Bronchial epithelial cell (primary cell): ENCODE results near the gene ZBP1. TPM values are rescaled to one million over a fixed set of nuclear protein-coding genes. Genes with fewer than 3 reads are reported as not detected.

Experiments
- DNase-seq: peaks from one replicate; pipeline ENCODE4 v3.0.0-alpha.2; 2010; ENCODE audit warnings: low read depth
- FAIRE-seq: peaks from 2 replicates; lab custom pipeline; 2011; peaks lifted over from hg19 to GRCh38; lab: Jason Lieb, UNC
- H3K27me3 ChIP-seq: 2 replicates; pipeline ENCODE4 v1.5.1; 2011; ENCODE audit warnings: low read length; ENCODE audit not compliant: control insufficient read depth, insufficient read depth
- H3K36me3 ChIP-seq: 2 replicates; pipeline ENCODE4 v1.5.1; 2011; ENCODE audit warnings: low read length; ENCODE audit not compliant: control insufficient read depth, insufficient read depth
- H3K4me3 ChIP-seq: 2 replicates; pipeline ENCODE4 v1.5.1; 2011; ENCODE audit warnings: mild to moderate bottlenecking, low read depth, low read length, control low read depth
- CTCF ChIP-seq: IDR thresholded peaks from 2 replicates; pipeline ENCODE4 v1.5.1; 2011; ENCODE audit warnings: mild to moderate bottlenecking, moderate library complexity, low read length, control low read depth, inconsistent platforms; ENCODE audit not compliant: insufficient read depth, severe bottlenecking
- total RNA-seq: library from RNA; depleted of rRNA; stranded (reverse); fragments of >200 nt; gene quantifications from 2 replicates; pipeline ENCODE4 v1.2.1, GENCODE V29; 2014

Gene ZBP1
- total RNA-seq, 1 donor from 2014 or later = not detected

GRCh38 chr20:57566399-57566798 lies 53.8 kb downstream of the ZBP1 start:
- TF ChIP-seq CTCF = no peak
- DNase-seq = no peak
- no peak overlapping the region for H3K4me3 ChIP-seq
- no peak for FAIRE-seq
- H3K36me3 ChIP-seq = no peaks in the 10 kb centered on the region
- H3K27me3 ChIP-seq = peaks cover 7% of the 10 kb centered on the region

GRCh38 chr20:57564951-57565642 lies 55.1 kb downstream of the ZBP1 start:
- no peak for TF ChIP-seq CTCF
- no peak for FAIRE-seq
- H3K36me3 ChIP-seq = no peaks in the 10 kb centered on the region
- H3K27me3 ChIP-seq = peaks cover 7% of the 10 kb centered on the region
- H3K4me3 ChIP-seq = no peak overlapping the region
- no peak for DNase-seq

- TF ChIP-seq CTCF = no peak
- H3K27me3 ChIP-seq = peaks cover 7% of the 10 kb centered on the region
- H3K36me3 ChIP-seq = no peaks in the 10 kb centered on the region
- no peak for FAIRE-seq
- no peak overlapping the region for H3K4me3 ChIP-seq
- DNase-seq = no peak
These were observed 55.9 kb downstream of the ZBP1 start for GRCh38 chr20:57564180-57564802.

- no peaks in the 10 kb centered on the region for H3K36me3 ChIP-seq
- FAIRE-seq = no peak
- no peak for TF ChIP-seq CTCF
- DNase-seq = no peak
- H3K4me3 ChIP-seq = no peak overlapping the region
- peaks cover 7% of the 10 kb centered on the region for H3K27me3 ChIP-seq
These were observed 56.7 kb downstream of the ZBP1 start for GRCh38 chr20:57563522-57563921.

GRCh38 chr20:57562541-57563465 lies 57.4 kb downstream of the ZBP1 start:
- H3K27me3 ChIP-seq = peaks cover 5% of the 10 kb centered on the region
- no peak overlapping the region for H3K4me3 ChIP-seq
- DNase-seq = no peak
- no peak for TF ChIP-seq CTCF
- H3K36me3 ChIP-seq = no peaks in the 10 kb centered on the region
- no peak for FAIRE-seq
